Stomach (tissue), 9 donors: ENCODE data around the gene SBF2. TPM values are rescaled to one million over a fixed set of nuclear protein-coding genes. Genes with fewer than 3 reads are reported as not detected.
"Not testable (repeated sequence)": the region's sequence is repeated elsewhere in the genome, so short reads cannot be mapped to it uniquely, and the experiment has no call there.

Source experiments
- DNase-seq, 2 donors: peaks; one replicate each; pipeline versions ENCODE4 v3.0.0 to v3.0.0-alpha.2; 2013 to 2019
- H3K27ac ChIP-seq, 5 donors: fragments of 200-600 bp in 4 of 5; sonication (generic) in 4 of 5; one replicate each; pipeline ENCODE4 v1.5.1; 2013 to 2019; ENCODE audit warnings: mild to moderate bottlenecking in 1 of 5, moderate library complexity in 1 of 5
- H3K27me3 ChIP-seq, 3 donors: fragments of 200-600 bp; sonication (generic); one replicate each; pipeline ENCODE4 v1.5.1; 2017 to 2019; ENCODE audit warnings: mixed run types in 1 of 3
- H3K36me3 ChIP-seq, 4 donors: fragments of 200-600 bp; sonication (generic); 1 replicate in 3 of 4; 2 replicates in 1 of 4; pipeline ENCODE4 v1.5.1; 2016 to 2019
- H3K4me1 ChIP-seq, 4 donors: fragments of 200-600 bp; sonication (generic); one replicate each; pipeline ENCODE4 v1.5.1; 2016 to 2019
- H3K4me3 ChIP-seq, 4 donors: fragments of 200-600 bp; sonication (generic) in 3 of 4; one replicate each; pipeline ENCODE4 v1.5.1; 2016 to 2019; ENCODE audit warnings: mild to moderate bottlenecking in 1 of 4
- H3K9me3 ChIP-seq, 4 donors: fragments of 200-600 bp; sonication (generic); one replicate each; pipeline ENCODE4 v1.5.1; 2016 to 2019
- EP300 ChIP-seq: sonication (generic); formaldehyde crosslinking; IDR thresholded peaks from one replicate; pipeline ENCODE4 v1.6.1; 2017; ENCODE audit warnings: antibody characterized with exemption
- POLR2A ChIP-seq, 4 donors: fragments of 450-650 bp; IDR thresholded peaks; one replicate each; pipeline ENCODE4 v1.6.1; 2016; ENCODE audit warnings: antibody characterized with exemption in 4 of 4, control low read depth in 2 of 4, mild to moderate bottlenecking in 1 of 4, moderate library complexity in 1 of 4
- POLR2AphosphoS5 ChIP-seq, 3 donors: sonication (generic); formaldehyde crosslinking; IDR thresholded peaks; one replicate each; pipeline ENCODE4 v1.6.1; 2016; ENCODE audit warnings: antibody characterized with exemption in 3 of 3
- WGBS, 5 donors: extraction: QIAGEN DNeasy Blood & Tissue Kit in 3 of 5; methylation state at CpG; one replicate each; pipeline versions ENCODE4 v1.1.5 to v1.1.7; 2013 to 2018; 5-methylcytosine and 5-hydroxymethylcytosine counted together
- intact Hi-C: fragments of 100-400 bp; cut with DNase I; formaldehyde crosslinking; loops from one replicate; pipeline ENCODE4 v1.15.1; 2023; ENCODE audit warnings: low total_unique reads
- polyA plus RNA-seq, 3 donors: library from polyadenylated mRNA; stranded (reverse); fragments of 200-250 nt; gene quantifications; one replicate each; pipeline ENCODE4 v1.2.3, GENCODE V29; 2013
- total RNA-seq, 5 donors: library from RNA; depleted of rRNA; stranded (reverse); fragments of >200 nt; gene quantifications; one replicate each; pipeline versions ENCODE4 v1.1.0 to v1.2.3, GENCODE V29; 2014 to 2016
- TF ChIP-seq, protein P1 (sequence below), 7 experiments: fragments of 450-650 bp in 4 of 7; fragments of 200-600 bp in 3 of 7; sonication (generic) in 3 of 7; IDR thresholded peaks; one replicate each; pipeline ENCODE4 v1.5.1; 2016 to 2019; ENCODE audit warnings: antibody characterized with exemption in 7 of 7, control low read depth in 2 of 7, mild to moderate bottlenecking in 1 of 7
- donor health status: healthy with polysubstance abuse.
- donor health status: Bipolar disorder and iron deficiency.
- donor health status: healthy.

SBF2 gene
- total and polyA plus RNA-seq, 8 donors: 8.6 to 260 (median 37.2) TPM

- Histone ChIP-seq H3K27ac (no peak overlapping the region), H3K4me1 (no peaks in the 10 kb centered on the region), H3K36me3 (no peaks in the 10 kb centered on the region), H3K27me3 (no peaks in the 10 kb centered on the region), H3K9me3 (no peaks in the 10 kb centered on the region), H3K4me3 (no peak overlapping the region)
- DNase-seq: peak in 1 of 2 donors; percentile 37
- 42 to 63% (median 60%) methylated on average over 1 of the region's 1 CpG for WGBS, 5 donors
- TF ChIP-seq POLR2A (IDR thresholded peaks at IDR 0.05): no peak
- TF ChIP-seq, protein P1, sequence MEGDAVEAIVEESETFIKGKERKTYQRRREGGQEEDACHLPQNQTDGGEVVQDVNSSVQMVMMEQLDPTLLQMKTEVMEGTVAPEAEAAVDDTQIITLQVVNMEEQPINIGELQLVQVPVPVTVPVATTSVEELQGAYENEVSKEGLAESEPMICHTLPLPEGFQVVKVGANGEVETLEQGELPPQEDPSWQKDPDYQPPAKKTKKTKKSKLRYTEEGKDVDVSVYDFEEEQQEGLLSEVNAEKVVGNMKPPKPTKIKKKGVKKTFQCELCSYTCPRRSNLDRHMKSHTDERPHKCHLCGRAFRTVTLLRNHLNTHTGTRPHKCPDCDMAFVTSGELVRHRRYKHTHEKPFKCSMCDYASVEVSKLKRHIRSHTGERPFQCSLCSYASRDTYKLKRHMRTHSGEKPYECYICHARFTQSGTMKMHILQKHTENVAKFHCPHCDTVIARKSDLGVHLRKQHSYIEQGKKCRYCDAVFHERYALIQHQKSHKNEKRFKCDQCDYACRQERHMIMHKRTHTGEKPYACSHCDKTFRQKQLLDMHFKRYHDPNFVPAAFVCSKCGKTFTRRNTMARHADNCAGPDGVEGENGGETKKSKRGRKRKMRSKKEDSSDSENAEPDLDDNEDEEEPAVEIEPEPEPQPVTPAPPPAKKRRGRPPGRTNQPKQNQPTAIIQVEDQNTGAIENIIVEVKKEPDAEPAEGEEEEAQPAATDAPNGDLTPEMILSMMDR (IDR thresholded peaks at IDR 0.05): no peak
- intact Hi-C loops: no loop called here
Observed at GRCh38 chr11:9951807-9952206, 342.2 kb downstream of the SBF2 start.

GRCh38 chr11:9950462-9950861 lies 343.6 kb downstream of the SBF2 start:
- no peaks in the 10 kb centered on the region for H3K4me1 ChIP-seq
- DNase-seq: no peak
- no peak overlapping the region for H3K4me3 ChIP-seq
- peaks cover 0 to 9% (median 3%) of the 10 kb centered on the region in 4 donors for H3K36me3 ChIP-seq
- no peaks in the 10 kb centered on the region for H3K27me3 ChIP-seq
- no peak overlapping the region for H3K27ac ChIP-seq
- intact Hi-C loops: no loop called here
- 34 to 71% (median 58%) methylated on average over 3 of the region's 3 CpGs for WGBS, 5 donors
- TF ChIP-seq EP300: no peak
- TF ChIP-seq POLR2A (IDR thresholded peaks at IDR 0.05): no peak
- TF ChIP-seq POLR2AphosphoS5 (IDR thresholded peaks at IDR 0.05): no peak
- TF ChIP-seq, protein P1 (IDR thresholded peaks at IDR 0.05): no peak
- H3K9me3 ChIP-seq: peaks cover 0 to 2% (median 0%) of the 10 kb centered on the region in 4 donors

DNA sequence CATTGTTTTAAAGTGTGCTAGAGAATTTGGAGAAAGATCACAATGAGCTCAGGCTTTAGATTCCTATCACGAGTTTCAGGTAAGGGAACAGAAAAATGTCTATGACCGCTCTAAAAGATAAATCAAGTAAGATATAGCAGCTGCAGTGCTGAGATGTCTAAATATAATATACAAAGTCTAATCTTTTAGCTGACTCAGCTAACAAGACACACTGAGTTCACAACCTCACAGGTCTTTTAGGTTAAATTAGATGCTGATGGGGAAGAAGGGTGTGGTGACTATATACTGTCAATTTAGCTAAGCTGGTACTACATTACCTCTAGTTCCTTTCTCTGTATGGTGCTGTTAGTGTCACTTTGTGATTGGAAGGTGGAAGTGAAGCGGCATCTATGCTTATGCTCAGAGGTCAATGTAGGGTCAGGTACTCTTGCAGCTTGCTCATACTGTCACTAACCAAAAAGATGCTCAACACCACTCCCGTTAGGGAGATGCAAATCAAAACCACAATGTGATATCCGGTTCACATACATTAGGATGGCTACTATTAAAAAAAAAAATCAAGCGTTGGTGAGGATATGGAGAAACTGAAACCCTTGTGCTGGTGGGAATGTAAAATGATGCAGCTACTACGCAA lies 346.7 kb downstream of the SBF2 start:
- DNase-seq: no peak
- intact Hi-C loops: no loop called here
- no peaks in the 10 kb centered on the region for H3K4me1 ChIP-seq
- no peak overlapping the region for H3K27ac ChIP-seq
- 89 to 95% (median 92%) methylated on average over 7 of the region's 7 CpGs for WGBS, 5 donors
- H3K4me3 ChIP-seq: no peak overlapping the region
- peaks cover 0 to 4% (median 0%) of the 10 kb centered on the region in 4 donors for H3K9me3 ChIP-seq
- H3K36me3 ChIP-seq: peaks cover 0 to 12% (median 5%) of the 10 kb centered on the region in 4 donors
- TF ChIP-seq, protein P1 (IDR thresholded peaks at IDR 0.05): no peak
- TF ChIP-seq POLR2A (IDR thresholded peaks at IDR 0.05) (no peak), POLR2AphosphoS5 (IDR thresholded peaks at IDR 0.05) (no peak), EP300 (no peak)
- no peaks in the 10 kb centered on the region for H3K27me3 ChIP-seq

DNA sequence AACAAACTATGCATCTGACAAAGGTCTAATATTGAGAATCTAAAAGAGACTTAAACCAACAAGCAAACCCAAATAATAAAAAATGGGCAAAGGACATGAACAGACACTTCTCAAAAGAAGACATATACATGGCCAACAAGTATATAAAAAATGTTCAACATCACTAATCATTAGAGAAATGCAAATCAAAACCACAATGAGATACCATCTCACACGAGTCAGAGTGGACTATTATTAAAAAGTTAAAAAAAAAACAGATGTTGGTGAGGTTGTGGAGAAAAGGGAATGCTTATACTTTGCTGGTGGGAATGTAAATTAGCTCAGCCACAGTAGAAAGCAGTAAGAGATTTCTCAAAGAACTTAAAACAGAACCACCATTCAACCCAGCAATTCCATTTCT lies 348.3 kb downstream of the SBF2 start:
- peaks cover 0 to 12% (median 5%) of the 10 kb centered on the region in 4 donors for H3K36me3 ChIP-seq
- H3K4me3 ChIP-seq, H3K4me1 ChIP-seq, H3K27ac ChIP-seq, intact Hi-C loops, H3K9me3 ChIP-seq, H3K27me3 ChIP-seq, DNase-seq: not testable (repeated sequence)
- 67 to 86% (median 82%) methylated on average over 1 of the region's 1 CpG for WGBS, 5 donors

- Histone ChIP-seq H3K4me3 (no peak overlapping the region), H3K27ac (peak overlapping the region in 3 of 5 donors; percentile 32 to 68 (median 44)), H3K36me3 (peaks cover 0 to 12% (median 5%) of the 10 kb centered on the region in 4 donors), H3K27me3 (no peaks in the 10 kb centered on the region), H3K9me3 (peaks cover 0 to 4% (median 0%) of the 10 kb centered on the region in 4 donors), H3K4me1 (no peaks in the 10 kb centered on the region)
- DNase-seq: peak in 1 of 2 donors; percentile 43
- 70 to 85% (median 76%) methylated on average over 3 of the region's 3 CpGs for WGBS, 5 donors
- peak; percentile 32 to 77 (median 72) for TF ChIP-seq POLR2AphosphoS5 (IDR thresholded peaks at IDR 0.05)
- no peak for TF ChIP-seq POLR2A (IDR thresholded peaks at IDR 0.05)
- intact Hi-C loops: no loop called here
Observed at GRCh38 chr11:9943386-9944110, 350.5 kb downstream of the SBF2 start.
